ENCODE measurements around the gene SRP19.

DNA sequence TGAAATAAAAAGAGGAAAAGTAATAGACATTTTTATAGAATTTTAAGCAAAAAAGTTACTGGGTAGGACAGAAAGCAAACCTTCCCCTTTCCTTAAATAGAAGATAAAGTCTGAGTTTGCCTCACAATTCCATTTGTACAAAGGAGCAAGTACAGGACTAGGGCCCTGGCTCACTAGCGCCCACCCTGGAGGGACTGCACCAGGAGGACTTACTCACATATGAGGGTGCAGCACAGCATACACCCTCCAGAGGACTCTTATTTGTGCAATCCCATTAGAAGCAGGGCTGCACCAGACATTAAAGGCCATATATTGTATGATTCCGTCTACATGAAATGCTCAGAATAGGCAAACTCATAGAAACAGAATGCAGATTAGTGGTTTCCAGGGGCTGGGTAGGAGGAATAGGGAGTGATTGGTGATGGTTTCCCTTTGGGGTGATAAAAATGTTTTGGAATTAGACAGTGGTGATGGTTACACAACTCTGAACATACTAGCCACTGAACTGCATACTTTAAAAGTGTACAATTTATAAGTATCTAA, 56.4 kb downstream of the SRP19 start:
- TF ChIP-seq, protein P1, sequence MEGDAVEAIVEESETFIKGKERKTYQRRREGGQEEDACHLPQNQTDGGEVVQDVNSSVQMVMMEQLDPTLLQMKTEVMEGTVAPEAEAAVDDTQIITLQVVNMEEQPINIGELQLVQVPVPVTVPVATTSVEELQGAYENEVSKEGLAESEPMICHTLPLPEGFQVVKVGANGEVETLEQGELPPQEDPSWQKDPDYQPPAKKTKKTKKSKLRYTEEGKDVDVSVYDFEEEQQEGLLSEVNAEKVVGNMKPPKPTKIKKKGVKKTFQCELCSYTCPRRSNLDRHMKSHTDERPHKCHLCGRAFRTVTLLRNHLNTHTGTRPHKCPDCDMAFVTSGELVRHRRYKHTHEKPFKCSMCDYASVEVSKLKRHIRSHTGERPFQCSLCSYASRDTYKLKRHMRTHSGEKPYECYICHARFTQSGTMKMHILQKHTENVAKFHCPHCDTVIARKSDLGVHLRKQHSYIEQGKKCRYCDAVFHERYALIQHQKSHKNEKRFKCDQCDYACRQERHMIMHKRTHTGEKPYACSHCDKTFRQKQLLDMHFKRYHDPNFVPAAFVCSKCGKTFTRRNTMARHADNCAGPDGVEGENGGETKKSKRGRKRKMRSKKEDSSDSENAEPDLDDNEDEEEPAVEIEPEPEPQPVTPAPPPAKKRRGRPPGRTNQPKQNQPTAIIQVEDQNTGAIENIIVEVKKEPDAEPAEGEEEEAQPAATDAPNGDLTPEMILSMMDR (IDR thresholded peaks at IDR 0.05) = no peak
- TF ChIP-seq POLR2A (IDR thresholded peaks at IDR 0.05) = no peak

Measured in adrenal gland (tissue), 5 donors.